Activated CD4-positive, CD25-positive, alpha-beta regulatory T cell treated with anti-CD3 and anti-CD28 coated beads, Interleukin-2, amount 50 U/mL, for 72 hours (primary cell): Measurements from ENCODE around the gene SNX5.

ENCODE experiments used
- DNase-seq: peaks from one replicate; pipeline ENCODE4 v3.0.0; 2021

The SNX5 gene

DNA sequence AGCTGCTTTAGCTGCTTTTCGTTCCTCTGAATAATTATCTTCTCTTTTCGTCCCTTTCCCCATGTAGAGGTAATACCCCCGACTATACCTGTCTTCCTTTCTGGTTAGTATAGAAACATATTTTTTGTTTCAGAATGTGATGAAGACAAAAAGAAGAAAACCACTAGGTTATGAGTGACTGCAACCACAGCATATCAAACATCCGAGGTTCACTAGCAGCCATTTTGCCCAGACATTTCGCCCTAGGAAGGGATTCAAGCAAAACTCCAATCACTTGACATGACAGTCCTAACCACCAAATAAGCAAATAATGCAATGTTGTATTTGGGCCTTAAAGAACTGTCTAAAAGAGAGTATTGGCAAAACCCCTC is 9.4 kb downstream of the SNX5 start:
- no peak for DNase-seq

DNA sequence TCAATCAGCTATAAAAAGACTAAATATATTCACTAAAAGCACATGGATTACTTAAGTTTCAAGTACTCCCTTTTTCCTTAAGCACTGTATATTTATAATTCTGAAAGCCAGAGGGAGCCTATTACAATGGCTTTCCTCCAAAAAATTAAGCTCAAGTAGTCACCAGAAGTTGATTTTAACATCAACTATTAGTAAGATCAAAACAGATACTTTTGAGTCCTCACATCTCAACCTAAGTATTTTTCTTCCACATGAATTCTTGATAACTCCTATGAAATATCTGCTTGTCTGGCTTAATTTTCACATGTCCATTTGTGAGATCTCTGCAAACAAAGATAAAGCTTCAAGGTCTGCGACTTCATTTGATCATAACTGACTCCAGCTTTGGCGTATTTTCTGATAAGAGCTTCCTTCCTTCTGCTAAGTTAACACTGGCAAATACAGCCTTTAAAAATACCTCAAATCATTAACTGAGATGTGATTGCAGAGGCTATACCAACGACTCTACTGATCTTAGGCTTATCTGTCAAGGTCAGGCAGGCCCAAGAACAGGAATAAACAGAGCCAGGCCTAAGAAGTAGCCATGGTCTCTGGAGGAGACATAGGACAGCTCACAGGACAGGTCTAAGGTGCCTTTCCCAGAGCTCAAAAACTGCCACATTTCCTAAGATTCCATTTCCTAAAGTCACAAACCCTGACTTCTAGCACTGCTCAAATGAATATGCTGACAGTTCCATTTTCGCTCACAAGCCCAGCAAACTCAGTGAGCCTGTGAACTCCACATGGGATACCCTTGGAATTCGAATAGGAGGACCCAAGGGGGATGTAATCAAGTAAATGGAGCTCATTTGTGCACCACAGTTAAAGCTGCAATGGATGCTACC is 10.0 kb downstream of the SNX5 start:
- DNase-seq = no peak

DNA sequence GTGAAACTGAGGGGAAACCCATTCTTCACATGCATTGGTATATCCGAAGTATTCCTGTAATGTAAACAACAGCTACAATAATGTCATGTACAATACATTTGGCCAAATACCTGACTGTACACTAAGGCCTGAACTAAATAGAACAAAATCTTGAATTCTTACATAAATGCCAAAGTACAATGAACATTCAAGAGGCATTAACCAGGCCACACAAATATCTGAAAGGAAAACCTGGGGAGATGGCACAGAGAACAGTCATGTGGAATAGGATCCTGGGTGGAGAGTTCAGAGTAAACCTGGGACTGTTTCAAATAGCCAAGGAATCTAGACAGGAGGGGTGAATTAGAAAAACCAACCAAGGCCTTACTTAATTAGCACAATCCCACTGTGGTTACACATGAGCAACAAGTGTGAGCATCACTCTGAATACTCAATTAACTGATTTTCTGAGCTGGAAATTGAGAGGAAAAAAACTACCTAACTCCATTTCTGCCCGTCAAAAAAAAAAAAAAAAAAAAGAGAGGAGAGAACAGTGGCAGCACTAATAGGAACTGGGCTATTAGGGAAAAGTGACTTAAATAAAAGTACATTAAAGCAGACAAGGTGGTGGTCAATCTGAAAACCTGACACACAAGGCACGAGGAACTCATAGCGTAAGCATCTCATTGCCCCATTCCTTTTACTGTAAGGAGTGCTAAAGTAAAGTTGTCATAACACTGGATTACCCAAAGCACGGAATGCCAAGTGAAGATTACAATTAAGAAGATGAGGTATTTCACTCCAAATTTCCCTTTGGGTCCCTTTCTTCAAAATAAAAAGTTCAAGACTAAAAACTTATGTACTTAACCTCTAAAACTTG is 10.9 kb downstream of the SNX5 start:
- DNase-seq = no peak

DNA sequence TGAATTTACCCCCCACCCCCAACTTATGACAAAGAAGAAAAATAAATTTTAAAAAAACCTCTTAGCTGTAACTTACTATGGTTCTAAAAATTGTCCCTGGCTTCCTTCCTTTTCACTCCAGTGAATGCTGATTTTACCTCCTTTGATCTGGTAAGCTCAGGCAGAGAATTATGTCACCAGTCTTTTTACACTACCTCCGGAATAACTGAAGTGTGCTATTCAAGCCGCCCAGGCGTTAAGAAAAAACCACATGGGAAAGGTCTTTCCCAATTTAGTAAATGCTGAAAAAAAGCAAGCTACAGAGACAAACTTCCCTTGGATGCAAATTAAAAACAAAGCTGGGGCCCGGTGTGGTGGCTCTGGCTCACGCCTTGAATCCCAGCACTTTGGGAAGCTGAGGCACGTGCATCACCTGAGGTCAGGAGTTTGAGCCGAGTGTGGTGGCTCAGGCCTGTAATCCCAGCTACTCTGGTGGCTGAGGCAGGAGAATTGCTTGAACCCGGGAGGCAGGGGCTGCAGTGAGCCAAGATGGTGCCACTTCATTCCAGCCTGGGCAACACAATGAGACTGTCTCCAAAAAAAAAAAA is 12.4 kb downstream of the SNX5 start:
- DNase-seq = no peak

DNA sequence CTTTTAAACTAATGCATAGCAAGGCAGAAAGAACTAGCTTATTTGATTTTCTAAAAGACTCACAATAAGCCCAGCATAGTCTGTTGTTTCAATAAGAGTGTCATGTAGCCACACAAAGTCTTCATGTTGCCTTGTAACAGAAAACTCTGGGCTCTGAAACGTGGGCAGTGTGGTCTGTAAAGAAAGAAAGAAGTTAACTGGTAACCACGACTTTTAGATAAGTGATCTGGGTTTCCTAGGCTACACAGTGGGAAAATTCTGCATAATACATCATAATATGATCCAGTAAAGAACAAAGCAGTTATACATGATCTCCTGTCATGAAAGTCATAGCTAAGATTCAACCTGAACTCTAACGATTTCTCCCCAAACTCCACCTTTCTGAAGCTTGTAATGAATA is 13.3 kb downstream of the SNX5 start:
- DNase-seq = no peak

DNA sequence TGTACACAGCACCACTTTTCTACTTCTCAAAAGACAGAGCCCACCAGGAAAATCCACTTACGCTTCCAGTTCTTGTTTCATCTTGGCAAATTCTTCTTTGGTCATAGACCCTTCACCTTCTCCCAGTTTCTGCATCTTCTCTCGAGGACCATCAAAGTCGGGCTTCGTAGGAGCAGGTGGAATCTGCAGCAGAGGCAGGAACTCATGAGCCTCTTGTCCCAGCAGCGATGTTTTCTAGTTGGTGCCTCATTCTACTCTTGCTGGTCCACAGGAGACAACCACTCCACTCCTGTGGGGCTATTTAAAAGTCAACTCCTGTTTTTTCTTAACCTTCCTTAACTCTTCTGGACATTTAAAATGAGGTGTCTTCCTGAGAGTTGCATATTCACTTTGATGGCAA is 14.7 kb downstream of the SNX5 start:
- DNase-seq = no peak

DNA sequence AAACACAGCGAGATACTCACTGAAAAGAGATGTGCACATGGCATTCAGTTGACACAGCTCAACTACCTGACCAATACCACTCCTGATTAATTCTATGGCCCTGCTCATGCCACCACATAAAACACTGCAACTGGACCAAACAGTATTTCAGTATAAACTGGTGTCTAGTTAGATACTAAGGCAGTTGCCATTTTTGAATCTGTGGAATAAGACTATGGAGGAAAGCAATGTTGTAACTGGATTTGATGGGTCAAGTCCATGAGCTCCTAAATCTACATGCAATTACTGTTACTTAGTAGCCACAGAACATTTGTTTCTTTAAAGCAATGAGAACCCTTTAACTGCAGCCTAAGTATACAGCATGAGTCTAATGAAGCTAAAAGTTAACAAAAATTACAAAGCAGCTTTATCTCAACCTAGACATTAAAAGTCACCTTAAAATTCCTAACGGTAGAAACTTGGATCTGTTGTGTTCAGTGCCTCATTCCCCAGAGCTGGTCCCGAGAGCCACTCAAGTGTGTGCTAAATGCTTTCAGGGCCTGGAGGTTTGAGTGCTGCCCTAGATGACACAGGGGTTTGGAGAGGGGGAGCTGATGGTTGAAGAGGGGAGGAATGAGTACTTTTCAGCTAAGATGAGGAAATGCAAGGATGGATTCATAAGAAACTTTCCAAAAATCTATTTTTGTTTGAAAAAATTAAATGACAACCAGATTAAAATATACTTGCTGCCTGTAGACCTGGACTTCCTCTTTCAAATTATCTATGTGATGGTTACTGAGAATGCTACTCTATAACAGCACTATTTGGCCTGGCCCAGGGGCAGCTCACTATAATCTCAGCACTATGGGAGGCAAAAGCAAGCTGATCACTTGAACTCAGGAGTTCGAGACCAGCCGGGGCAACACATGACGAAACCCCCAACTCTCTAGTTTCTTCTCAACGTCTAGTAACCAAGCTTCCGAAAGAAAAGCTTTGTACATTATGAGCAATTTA is 15.6 kb downstream of the SNX5 start:
- DNase-seq = no peak

DNA sequence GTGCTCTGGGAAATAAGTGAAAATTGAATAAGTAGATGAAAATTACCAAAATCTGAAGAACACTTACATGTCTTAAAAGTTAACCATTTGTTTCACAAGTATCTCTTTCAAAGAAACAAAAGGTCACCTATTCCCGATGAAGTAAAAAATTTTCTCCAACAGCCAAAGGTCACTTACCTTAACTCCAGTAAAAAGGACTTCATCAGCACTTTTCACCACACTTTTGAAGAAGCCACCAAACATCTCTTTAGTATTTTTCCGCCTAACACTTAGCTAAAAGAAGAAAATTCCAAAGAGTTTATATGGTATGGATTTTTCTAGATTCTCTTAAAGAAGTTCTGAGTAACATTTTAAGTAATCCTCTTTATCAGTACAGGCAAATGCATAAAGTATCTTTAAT is 17.3 kb downstream of the SNX5 start:
- DNase-seq = no peak

DNA sequence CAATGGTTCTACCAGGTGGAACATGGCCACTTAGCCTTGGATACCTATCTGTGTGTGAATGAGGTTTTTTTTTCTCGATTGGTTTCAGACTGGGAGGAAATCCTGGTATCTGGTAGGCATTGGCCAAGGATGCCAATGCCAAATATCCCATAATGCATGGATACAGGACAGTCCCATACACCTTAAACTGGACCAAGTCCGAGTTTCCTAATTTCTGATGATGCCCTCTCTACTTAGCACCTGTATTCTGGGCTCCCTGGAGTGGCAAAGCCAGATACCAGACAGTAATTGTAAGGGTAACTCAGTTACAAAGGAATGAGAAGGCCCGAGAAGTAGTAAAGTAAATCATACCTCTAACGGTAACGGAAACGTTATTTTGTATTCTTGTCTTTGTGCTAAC is 17.9 kb downstream of the SNX5 start:
- DNase-seq = no peak

DNA sequence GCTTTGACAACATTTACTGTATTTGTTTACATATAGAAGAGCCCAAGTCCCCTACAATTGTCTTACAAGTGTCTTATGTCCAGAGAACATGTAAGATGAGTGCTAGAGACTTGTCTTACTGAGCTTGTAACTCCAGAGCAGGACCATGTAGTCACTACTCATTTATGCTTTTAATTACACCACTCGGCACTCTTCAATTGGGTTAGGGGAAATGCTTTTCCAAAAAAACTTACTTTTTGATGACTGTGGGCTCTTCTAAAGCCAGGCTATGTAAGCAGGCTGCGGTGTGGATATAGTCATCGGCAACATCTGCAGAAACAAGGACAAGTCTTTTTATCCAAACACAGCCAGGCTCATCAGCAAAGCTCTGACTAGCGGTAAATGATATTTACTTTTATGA is 18.7 kb downstream of the SNX5 start:
- DNase-seq = no peak

DNA sequence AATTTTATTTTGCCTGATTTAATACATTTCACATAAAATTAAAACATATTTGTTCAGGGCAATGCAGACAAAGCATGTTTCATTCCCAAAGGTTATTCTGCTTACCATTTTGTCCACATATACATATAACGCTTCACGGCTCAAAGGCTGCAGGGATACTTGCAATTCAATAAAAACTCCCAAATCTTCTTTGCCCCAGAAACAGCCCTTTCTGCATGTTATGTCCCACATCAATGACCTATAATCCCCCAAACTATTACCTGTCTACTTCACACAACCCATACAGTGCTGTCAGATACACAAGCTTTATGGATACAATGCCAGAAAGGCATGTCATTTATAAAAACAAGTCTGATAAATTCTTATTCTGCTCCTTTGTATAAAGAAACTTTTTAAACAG is 20.2 kb downstream of the SNX5 start:
- no peak for DNase-seq

DNA sequence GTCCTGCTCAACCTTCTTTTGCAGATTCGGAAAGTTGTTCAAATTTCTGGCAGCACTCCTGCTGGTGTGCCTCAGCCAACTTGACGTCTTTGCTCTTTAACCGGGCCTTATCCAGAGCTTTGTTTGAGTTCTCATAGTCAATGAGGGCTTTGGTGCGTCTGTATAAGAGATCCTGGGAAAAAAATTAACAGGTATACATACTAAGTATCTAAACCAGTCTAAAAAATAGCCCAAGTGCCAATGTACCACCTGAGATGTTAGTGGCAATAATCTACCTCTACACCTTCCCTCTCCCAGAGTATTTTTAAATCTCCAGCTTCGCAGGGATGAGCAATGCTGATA is 21.1 kb downstream of the SNX5 start:
- no peak for DNase-seq

DNA sequence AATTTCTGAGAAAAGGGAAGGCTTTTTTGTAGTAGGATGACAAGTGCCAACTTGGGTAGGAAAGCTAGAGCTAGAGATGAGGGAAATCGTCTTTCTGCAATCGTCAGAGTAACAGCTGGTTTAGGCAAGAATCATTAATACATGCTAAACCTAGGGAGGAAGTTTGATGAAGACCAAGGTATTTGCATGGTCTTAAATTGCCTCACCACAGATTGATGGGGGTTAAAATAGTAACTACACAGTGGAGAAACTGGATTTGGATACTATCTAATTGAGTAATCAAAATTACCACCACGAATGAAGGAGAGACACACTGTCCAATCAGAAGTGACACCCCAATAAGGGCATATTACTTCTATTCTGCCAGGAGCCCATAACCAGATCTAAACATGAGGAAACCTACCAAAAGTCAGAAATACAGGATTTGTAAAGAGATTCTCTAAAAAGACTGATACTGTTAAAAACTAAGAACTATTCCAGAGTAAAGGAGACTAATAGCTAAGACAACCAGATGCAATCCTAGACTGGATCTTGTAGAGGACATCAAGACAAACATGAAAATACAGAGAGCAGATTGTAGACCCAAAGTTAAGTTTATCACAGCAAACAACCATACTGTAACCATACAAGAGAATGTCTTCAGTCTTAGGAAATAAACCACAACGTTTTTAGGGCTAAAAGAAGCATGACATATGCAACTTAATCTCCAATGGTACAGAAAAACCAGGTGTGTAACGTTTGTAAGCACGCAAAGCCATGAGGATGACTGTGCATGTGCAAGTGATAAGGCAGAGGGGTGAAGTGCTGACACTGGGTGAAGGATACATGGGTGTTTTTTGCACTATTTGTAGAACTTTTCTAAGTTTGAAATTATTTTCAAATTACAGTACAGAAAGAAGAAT is 21.8 kb downstream of the SNX5 start:
- no peak for DNase-seq

DNA sequence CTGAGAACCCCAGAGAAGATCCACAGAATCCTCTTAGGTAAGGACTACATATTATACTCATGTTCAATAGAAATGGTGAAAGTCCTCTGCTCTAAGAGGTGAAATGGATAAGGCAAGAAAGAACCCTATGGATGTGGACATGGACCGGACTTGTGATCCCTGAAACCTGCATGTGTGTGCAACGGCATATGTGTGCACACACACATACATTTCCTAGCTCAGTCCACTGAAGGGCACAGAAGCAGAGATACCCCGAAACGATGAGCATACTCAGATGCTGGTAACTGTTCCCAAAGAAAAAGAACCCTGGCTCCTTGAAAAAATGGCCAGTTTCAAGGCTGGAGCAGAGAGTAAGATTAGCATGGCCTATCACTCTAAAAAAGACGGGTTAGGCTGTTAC is 22.6 kb downstream of the SNX5 start:
- no peak for DNase-seq

DNA sequence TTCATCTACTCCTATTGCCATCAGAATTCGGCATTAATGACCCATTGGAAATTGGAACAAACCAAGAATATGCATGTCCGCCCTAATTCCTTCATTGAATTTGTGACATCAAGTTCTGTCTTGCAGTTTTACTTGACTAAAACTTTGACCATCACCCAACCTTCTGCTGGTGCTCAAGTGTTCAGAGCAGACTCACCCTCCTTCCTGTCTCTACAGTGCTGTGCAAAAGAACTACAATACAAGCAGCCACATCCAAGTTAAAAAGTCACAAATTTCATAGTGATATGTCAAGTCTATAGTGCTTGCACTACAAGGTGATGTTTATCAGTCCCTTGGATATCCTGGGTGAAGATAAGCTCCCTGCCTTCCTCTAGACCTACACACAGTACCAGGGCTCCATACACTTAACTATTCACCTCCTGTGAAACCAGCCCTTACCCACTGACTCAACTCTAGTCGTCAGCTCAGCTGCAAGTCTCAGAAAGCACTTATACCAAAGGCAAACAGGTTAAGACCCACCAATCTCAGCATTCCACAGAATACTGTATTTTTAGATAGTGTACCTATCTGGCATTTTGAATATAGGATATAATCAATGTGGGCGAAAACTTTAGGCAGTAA is 23.6 kb downstream of the SNX5 start:
- no peak for DNase-seq

DNA sequence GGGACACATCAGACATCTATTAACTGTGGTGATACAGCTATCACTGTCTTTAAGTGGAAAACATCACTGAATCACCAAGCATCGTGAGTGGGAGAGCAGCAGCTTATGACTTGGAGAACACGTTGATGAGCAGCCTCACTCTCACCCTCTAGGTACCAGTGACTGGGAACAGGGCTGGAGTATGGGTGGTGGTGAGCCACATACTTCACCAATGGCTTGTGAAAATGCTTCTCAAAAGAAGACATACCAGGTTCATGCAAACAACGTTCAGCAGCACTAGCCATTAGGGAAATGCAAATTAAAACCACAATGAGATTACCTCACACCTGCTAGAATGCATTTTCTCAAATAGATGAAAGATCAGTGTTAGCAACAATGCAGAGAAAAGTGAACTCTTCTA is 25.3 kb downstream of the SNX5 start:
- no peak for DNase-seq

DNA sequence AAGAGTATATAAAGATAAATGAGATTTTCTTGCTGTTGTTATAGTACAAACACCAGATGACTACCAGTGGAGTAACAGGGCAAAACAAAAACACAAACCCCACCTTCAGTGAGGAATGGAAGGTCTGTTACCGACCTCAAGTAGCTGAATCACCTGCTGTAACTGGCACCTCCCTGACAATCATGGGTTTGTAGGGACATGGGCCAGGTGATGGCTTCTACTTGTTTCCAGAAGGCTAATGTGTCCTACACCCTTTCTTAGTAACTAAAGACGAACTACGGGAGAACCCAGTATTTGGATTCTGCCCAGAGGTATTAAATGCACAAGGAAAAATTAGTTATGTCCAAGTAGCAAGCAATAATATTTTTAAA is 26.8 kb downstream of the SNX5 start:
- no peak for DNase-seq

DNA sequence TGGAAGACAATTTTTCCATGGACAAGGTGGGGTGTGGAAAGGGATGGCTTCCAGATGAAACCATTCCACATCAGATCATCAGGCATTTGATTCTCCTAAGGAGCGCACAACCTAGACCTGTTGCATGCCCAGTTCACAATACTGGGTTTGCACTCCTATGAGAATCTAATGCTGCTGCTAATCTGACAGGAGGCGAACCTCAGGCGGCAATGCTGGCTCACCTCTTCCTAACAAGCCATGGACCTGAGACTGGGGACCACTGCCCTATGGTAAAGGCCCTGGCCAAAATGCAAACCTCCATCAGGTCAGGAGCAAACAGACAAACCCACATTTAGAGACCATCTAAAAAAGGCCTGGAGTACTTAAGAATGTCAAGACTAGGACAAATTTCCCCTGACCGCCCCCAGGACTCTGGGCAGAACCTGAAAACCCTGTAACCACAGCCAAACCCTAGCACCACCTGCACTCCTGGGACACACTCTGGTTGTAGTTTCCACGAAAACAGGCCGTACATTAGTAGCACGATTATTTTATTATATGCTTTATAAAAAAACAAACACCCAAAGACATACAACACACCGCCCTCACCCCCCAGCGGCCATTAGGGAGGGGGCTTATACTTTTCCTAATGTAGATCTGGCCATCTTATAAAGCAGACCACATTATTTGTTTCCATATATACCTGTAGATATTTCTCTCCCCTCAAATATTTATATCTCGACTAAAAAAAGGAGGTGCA is 27.3 kb downstream of the SNX5 start:
- DNase-seq = no peak

DNA sequence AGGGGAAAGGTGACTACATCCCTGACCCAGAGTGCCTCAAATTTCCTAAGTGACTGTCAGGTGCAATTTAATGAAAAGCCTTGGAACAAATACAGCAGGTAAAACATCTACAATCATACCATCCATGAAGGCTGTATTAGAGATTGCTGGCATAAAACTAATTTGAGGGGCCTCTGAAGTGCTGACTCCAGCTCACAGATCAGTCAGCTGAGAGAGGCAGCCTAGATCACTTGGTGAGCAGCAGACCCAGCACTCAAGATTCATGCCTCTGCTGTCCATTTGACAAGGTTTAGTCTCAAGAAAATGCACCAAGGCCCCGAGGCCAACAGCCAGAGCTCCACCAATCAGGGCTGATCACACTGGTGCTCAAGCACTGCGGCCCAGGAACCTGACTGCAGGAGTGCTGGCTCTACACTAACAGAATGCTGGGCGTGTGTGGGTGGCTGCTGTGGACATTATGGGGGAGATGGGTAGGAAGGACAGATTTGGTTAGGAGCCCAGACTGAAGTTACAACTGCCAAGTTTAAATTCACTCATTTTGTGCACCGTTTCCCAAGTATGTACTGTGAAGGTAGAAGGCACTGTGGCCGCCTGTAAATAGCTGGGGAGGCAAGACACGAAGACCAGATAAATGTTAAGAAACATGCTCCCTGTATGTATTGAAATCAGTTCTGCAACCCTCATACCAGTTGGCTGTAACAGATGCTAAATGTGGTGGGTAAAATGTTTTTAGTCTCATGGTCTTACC is 28.2 kb downstream of the SNX5 start:
- no peak for DNase-seq
